Lung (tissue), 12 donors: ENCODE results near the gene MSLN. TPM values are rescaled to one million over a fixed set of nuclear protein-coding genes. Genes with fewer than 3 reads are reported as not detected.

ENCODE experiments used
- ATAC-seq: fragments of 200-7000 bp; cut with Tn5 transposase; one replicate; pipeline ENCODE4 v1.9.1; 2020; ENCODE audit warnings: moderate number of reproducible peaks; ENCODE audit not compliant: insufficient read depth, low FRiP score
- DNase-seq, 3 donors: peaks; one replicate each; pipeline ENCODE4 v3.0.0-alpha.2; 2013 to 2017
- H3K27ac ChIP-seq, 2 donors: one replicate each; pipeline ENCODE4 v1.5.1; 2013; ENCODE audit warnings: mild to moderate bottlenecking in 2 of 2, moderate library complexity in 2 of 2, control low read depth in 1 of 2, inconsistent platforms in 1 of 2, low read depth in 1 of 2, low read length in 1 of 2
- H3K27me3 ChIP-seq, 3 donors: one replicate each; pipeline ENCODE4 v1.5.1; 2013; ENCODE audit warnings: low read length in 2 of 3; ENCODE audit not compliant: control insufficient read depth in 3 of 3, insufficient read depth in 3 of 3
- H3K36me3 ChIP-seq, 4 donors: one replicate each; pipeline ENCODE4 v1.5.1; 2013; ENCODE audit warnings: low read length in 4 of 4, mild to moderate bottlenecking in 1 of 4, moderate library complexity in 1 of 4; ENCODE audit not compliant: control insufficient read depth in 4 of 4, insufficient read depth in 4 of 4
- H3K4me1 ChIP-seq, 5 donors: one replicate each; pipeline ENCODE4 v1.5.1; 2013; ENCODE audit warnings: low read length in 5 of 5, mild to moderate bottlenecking in 2 of 5, moderate library complexity in 1 of 5; ENCODE audit not compliant: control insufficient read depth in 5 of 5, insufficient read depth in 5 of 5
- H3K4me3 ChIP-seq: one replicate; pipeline ENCODE4 v1.5.1; 2013; ENCODE audit warnings: mild to moderate bottlenecking, control low read depth, moderate library complexity
- H3K9ac ChIP-seq, 2 donors: one replicate each; pipeline ENCODE4 v1.5.1; 2013; ENCODE audit warnings: low read length in 2 of 2, control low read depth in 1 of 2; ENCODE audit not compliant: insufficient read depth in 1 of 2
- H3K9me3 ChIP-seq, 4 donors: one replicate each; pipeline ENCODE4 v1.5.1; 2013; ENCODE audit warnings: low read length in 3 of 4, mild to moderate bottlenecking in 1 of 4, moderate library complexity in 1 of 4; ENCODE audit not compliant: control insufficient read depth in 4 of 4, insufficient read depth in 3 of 4
- CTCF ChIP-seq: IDR thresholded peaks from 2 replicates; pipeline ENCODE4 v1.5.1; 2012; ENCODE audit warnings: mild to moderate bottlenecking; ENCODE audit errors: control extremely low read depth, extremely low read depth
- WGBS, 2 donors: extraction: QIAGEN DNeasy Blood & Tissue Kit; methylation state at CpG; one replicate each; pipeline ENCODE4 v1.1.7; 2013; 5-methylcytosine and 5-hydroxymethylcytosine counted together
- polyA plus RNA-seq, 2 donors: library from polyadenylated mRNA; stranded (reverse); fragments of 200-250 nt; gene quantifications; one replicate each; pipeline ENCODE4 v1.2.1, GENCODE V29; 2013
- total RNA-seq, 2 donors: library from RNA; depleted of rRNA in 1 of 2; stranded (reverse); fragments of >200 nt in 1 of 2; gene quantifications; one replicate each; pipeline ENCODE4 v1.2.1, GENCODE V29; 2014 to 2021
- donor health status: control.
- donor health status: control.
- donor health status: Bipolar disorder and iron deficiency.
- donor health status: healthy.
- donor health status: DM: yes; HTN: yes; CAD: no.

The MSLN gene
- total and polyA plus RNA-seq, 4 donors = 98.8 to 155 (median 120) TPM

- no peak overlapping the region for H3K27ac ChIP-seq
- DNase-seq = no peak
- H3K36me3 ChIP-seq = no peaks in the 10 kb centered on the region
- WGBS, 2 donors = 90 to 92% methylated on average over 21 to 24 of the region's 24 CpGs
- ATAC-seq = no peak
- no peak overlapping the region for H3K4me3 ChIP-seq
- H3K4me1 ChIP-seq = peaks cover 0 to 23% (median 5%) of the 10 kb centered on the region in 5 donors
- H3K9ac ChIP-seq = no peak overlapping the region
- no peaks in the 10 kb centered on the region for H3K9me3 ChIP-seq
- H3K27me3 ChIP-seq = peaks cover 0 to 7% (median 4%) of the 10 kb centered on the region in 3 donors
- TF ChIP-seq CTCF = no peak
These were observed 37.5 kb upstream of the MSLN start for GRCh38 chr16:722835-723633.

GRCh38 chr16:723695-724094 is 36.8 kb upstream of the MSLN start:
- H3K9ac ChIP-seq = no peak overlapping the region
- no peaks in the 10 kb centered on the region for H3K36me3 ChIP-seq
- DNase-seq = no peak
- ATAC-seq = no peak
- peaks cover 0 to 26% (median 5%) of the 10 kb centered on the region in 5 donors for H3K4me1 ChIP-seq
- H3K27me3 ChIP-seq = peaks cover 0 to 7% (median 4%) of the 10 kb centered on the region in 3 donors
- H3K9me3 ChIP-seq = no peaks in the 10 kb centered on the region
- H3K4me3 ChIP-seq = no peak overlapping the region
- TF ChIP-seq CTCF = no peak
- 87 to 89% methylated on average over 9 of the region's 9 CpGs for WGBS, 2 donors
- no peak overlapping the region for H3K27ac ChIP-seq

GRCh38 chr16:724188-725040 is 36.1 kb upstream of the MSLN start:
- Histone ChIP-seq H3K4me3 (no peak overlapping the region), H3K9ac (no peak overlapping the region), H3K27ac (no peak overlapping the region), H3K9me3 (no peaks in the 10 kb centered on the region), H3K27me3 (peaks cover 0 to 7% (median 4%) of the 10 kb centered on the region in 3 donors), H3K4me1 (peaks cover 0 to 26% (median 5%) of the 10 kb centered on the region in 5 donors), H3K36me3 (no peaks in the 10 kb centered on the region)
- no peak for ATAC-seq
- no peak for DNase-seq
- no peak for TF ChIP-seq CTCF
- 66 to 84% methylated on average over 29 of the region's 29 CpGs for WGBS, 2 donors
